Measurements from ENCODE around the gene ANKS1B.
A peak's percentile ranks its signal among the peaks of the same experiment; 100 is the strongest.

ANKS1B gene

DNA sequence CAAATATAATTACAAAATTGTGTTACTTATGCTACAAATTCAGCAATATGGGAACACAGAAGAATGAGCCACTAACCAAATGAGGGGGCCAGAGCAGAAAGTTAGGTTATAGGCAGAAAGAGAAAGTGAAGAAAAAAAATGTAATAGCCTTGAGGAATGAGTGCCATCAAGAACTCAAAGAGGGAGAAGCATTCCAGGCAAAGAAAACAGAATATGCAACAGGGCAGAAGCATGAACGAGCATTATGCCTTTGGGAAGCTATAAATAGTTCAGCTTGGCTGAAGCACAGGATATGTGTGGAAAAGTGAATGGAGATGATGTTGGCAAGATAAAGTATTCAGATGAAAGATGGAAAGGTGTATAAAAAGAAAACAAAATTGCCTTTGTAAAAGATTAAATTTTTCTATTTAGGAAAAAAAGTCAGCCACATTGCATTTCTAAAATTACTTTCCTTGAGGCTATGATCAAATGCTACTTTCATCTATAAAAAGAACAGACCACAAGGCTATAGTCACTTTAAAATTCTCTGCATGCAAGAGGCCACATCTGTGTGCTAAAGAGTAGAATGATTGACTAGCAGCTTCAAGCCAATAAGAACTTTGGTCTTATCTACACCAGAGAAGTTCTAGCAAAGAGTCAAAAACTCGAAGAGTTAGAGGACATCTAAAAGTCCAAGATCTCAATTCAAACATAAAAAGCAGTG lies 530.7 kb downstream of the ANKS1B start:
- ChIA-PET CTCF (no interaction called here), POLR2A (no interaction called here)
- TF ChIP-seq, protein P1, sequence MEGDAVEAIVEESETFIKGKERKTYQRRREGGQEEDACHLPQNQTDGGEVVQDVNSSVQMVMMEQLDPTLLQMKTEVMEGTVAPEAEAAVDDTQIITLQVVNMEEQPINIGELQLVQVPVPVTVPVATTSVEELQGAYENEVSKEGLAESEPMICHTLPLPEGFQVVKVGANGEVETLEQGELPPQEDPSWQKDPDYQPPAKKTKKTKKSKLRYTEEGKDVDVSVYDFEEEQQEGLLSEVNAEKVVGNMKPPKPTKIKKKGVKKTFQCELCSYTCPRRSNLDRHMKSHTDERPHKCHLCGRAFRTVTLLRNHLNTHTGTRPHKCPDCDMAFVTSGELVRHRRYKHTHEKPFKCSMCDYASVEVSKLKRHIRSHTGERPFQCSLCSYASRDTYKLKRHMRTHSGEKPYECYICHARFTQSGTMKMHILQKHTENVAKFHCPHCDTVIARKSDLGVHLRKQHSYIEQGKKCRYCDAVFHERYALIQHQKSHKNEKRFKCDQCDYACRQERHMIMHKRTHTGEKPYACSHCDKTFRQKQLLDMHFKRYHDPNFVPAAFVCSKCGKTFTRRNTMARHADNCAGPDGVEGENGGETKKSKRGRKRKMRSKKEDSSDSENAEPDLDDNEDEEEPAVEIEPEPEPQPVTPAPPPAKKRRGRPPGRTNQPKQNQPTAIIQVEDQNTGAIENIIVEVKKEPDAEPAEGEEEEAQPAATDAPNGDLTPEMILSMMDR (IDR thresholded peaks at IDR 0.05; ENCODE audit: control extremely low read depth, extremely low read depth, low read depth, missing control alignments): no peak
- DNase-seq (ENCODE audit: extremely low spot score): no peak

DNA sequence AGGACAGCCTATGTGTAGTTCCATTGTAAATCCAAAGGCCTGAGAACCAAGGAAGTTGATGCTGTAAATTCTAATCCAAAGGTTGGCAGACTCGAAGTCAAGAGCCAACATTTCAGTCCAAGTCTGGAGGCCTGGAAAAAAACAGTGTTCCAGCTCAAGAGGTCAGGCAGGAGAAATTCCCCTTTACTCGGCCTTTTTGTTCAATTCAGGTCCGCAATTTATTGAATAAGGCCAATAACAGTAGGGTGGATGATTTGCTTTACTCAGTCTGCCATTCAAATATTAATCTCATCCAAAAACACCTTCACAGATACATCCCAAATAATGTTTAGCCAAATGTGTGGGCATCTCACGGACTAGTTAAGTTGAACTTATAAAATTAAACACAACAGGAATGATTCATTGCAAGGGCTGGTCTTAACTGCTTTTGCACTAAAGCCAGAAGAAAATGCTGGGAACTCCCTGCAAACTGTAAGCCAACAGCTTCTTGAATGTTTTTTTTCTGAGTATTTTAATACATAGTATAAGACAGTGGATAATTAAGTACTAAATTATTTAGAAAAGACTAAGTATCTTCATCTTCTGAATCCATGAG lies 534.6 kb downstream of the ANKS1B start:
- TF ChIP-seq, protein P1 (IDR thresholded peaks at IDR 0.05; ENCODE audit: control extremely low read depth, extremely low read depth, low read depth, missing control alignments): no peak

DNA sequence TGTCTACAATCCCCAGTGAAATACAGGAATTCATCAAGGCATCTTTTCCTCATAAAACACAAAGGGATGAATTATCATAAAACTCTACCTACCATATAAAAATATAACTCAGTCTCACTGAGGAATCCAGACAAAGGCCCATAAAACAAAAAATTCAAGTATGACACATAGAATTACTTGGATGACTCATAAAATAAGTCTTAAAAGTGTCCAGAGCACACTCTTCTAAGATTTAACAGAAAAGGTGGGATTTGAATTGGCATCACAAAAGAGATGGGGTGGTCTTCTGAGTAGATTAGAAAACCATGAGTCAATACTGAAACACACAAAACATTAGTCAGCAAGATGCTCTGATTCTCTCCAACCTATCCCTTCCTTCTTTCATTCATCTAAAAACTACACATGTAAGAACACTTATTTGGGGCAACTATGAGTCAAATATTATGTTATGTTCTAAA lies 539.8 kb downstream of the ANKS1B start:
- DNase-seq (ENCODE audit: extremely low spot score): no peak
- TF ChIP-seq, protein P1 (IDR thresholded peaks at IDR 0.05; ENCODE audit: control extremely low read depth, extremely low read depth, low read depth, missing control alignments): no peak
- CTCF ChIA-PET: no interaction called here
- POLR2A ChIA-PET: no interaction called here

More for the DNA sequence above, 534.6 kb downstream of the ANKS1B start:
- ChIA-PET POLR2A (no interaction called here), CTCF (interaction anchor here (0.8 kb wide), 1 partner anchor 27 kb away, joined by 3 read pairs; no protein-coding TSS in a partner anchor)
- no peak for DNase-seq (ENCODE audit: extremely low spot score)

DNA sequence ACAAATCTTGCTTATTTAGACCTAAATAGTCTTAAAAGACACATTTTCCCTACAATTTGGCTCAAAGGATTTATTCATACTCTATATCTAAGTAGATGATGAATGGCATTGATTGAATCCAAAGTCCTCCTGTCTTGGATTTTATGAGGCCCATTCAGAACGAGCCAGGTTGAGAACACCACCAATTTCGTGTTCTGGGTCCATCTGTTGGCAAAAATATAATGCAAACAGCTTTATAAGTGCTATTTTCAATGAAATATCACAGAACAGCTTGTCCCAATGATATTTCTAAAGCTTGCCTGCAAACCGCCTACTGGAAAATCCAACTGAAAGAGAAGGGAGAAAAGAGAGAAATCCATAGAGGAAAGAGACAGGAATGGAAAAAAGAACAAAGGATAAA lies 542.0 kb downstream of the ANKS1B start:
- no peak for DNase-seq (ENCODE audit: extremely low spot score)
- TF ChIP-seq, protein P1 (IDR thresholded peaks at IDR 0.05; ENCODE audit: control extremely low read depth, extremely low read depth, low read depth, missing control alignments): no peak
- CTCF ChIA-PET: interaction anchor here (1.3 kb wide), 1 partner anchor 74 kb away, joined by 3 read pairs; no protein-coding TSS in a partner anchor
- POLR2A ChIA-PET: no interaction called here

DNA sequence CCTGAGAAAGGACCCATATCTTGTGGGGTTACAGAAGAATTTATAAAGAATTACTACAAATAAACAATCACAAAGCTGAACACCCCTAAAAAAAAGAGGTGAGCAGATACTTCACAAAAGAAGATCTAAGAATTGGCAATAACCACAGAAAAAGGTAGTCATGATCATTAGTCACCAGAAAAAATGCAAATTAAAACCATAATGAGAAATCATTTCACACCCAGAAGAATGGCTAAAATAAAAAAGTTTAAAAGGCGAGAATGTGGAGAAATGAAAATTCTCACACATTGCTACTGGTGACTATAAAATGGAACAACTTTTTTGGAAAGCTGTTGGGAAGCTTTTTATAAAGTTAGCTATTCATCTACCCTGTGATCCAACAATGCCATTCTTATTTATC lies 545.3 kb downstream of the ANKS1B start:
- TF ChIP-seq, protein P1 (IDR thresholded peaks at IDR 0.05; ENCODE audit: control extremely low read depth, extremely low read depth, low read depth, missing control alignments): no peak
- POLR2A ChIA-PET: no interaction called here
- DNase-seq (ENCODE audit: extremely low spot score): no peak
- CTCF ChIA-PET: no interaction called here

DNA sequence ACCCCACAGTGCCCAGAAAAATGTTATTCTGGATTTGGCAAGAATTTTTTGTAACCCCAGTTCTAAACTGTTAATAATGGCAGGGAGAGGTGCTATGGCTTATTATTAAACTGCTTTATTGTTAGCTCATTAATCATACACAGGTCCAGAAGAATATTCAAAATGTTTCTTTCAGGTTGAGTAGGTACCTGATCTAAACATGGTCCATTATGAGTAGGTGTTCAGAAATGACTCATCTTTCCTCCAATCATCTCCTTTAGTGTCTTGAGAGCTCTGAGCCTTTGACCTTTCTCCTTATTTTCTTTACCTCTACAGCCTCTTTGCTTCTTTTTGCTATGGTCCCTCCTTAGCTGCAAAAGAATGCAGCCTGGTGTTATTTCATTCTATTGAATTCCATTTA lies 548.2 kb downstream of the ANKS1B start:
- POLR2A ChIA-PET: no interaction called here
- DNase-seq (ENCODE audit: extremely low spot score): peak; percentile 47
- CTCF ChIA-PET: interaction anchor here (0.9 kb wide), 1 partner anchor 8 kb away, joined by 3 read pairs; no protein-coding TSS in a partner anchor
- TF ChIP-seq, protein P1 (IDR thresholded peaks at IDR 0.05; ENCODE audit: control extremely low read depth, extremely low read depth, low read depth, missing control alignments): no peak

All from GM10248 (cell line).